ENCODE results near the gene MCF2L2. TPM values are rescaled to one million over a fixed set of nuclear protein-coding genes. Genes with fewer than 3 reads are reported as not detected.
"Not testable (repeated sequence)": the region's sequence is repeated elsewhere in the genome, so short reads cannot be mapped to it uniquely, and the experiment has no call there.

MCF2L2 gene
- total and polyA plus RNA-seq, 2 experiments from 2014 or later, result not detected

- in situ Hi-C loops (cut with MboI), result no loop called here
- 2% methylated on average over 6 of the region's 6 CpGs for WGBS, 2 experiments (ENCODE audit: low coverage in 1 of 2, low lambda C conversion rate in 2 of 2, missing lambda C conversion rate in 2 of 2)
- no peaks in the 10 kb centered on the region for H3K9me3 ChIP-seq (ENCODE audit: low read depth)
- TF ChIP-seq EZH2 (IDR thresholded peaks at IDR 0.05; ENCODE audit: insufficient read depth, poor library complexity, severe bottlenecking) (no peak), EZH2phosphoT487 (IDR thresholded peaks at IDR 0.05; ENCODE audit: insufficient read depth, low read depth) (no peak)
- H2AFZ ChIP-seq, result peak overlapping the region; percentile 74
- H3K36me3 ChIP-seq (ENCODE audit: low read depth), result no peaks in the 10 kb centered on the region
- H3K9ac ChIP-seq, result peak overlapping the region; percentile 9
- H3K27me3 ChIP-seq (replicated peaks; ENCODE audit: insufficient read depth), result peaks cover 28% of the 10 kb centered on the region; the same call in 1 of the 2 replicates
- peak overlapping the region; percentile 87 for H3K4me2 ChIP-seq (ENCODE audit: unreplicated experiment)
- H4K20me1 ChIP-seq (ENCODE audit: insufficient read depth), result no peaks in the 10 kb centered on the region
- H3K79me2 ChIP-seq (ENCODE audit: insufficient read depth), result no peaks in the 10 kb centered on the region
- DNase-seq, result no peak
- no peaks in the 10 kb centered on the region for H3K4me1 ChIP-seq (ENCODE audit: insufficient read depth)
- no peaks in the 10 kb centered on the region for H3F3A ChIP-seq (ENCODE audit: insufficient read depth)
- no peaks in the 10 kb centered on the region for H3K9me2 ChIP-seq (ENCODE audit: insufficient read depth)
- H3K27ac ChIP-seq, result no peak overlapping the region
- H3K4me3 ChIP-seq, result peak overlapping the region; percentile 67
These were observed 249.9 kb downstream of the MCF2L2 start for GRCh38 chr3:183178512-183178832.

- Histone ChIP-seq H3K9ac (no peak overlapping the region), H3K4me1 (ENCODE audit: insufficient read depth) (no peaks in the 10 kb centered on the region), H3K27ac (no peak overlapping the region), H3K36me3 (ENCODE audit: low read depth) (no peaks in the 10 kb centered on the region), H3K4me3 (no peak overlapping the region), H3K9me2 (ENCODE audit: insufficient read depth) (no peaks in the 10 kb centered on the region), H3K9me3 (ENCODE audit: low read depth) (no peaks in the 10 kb centered on the region), H3F3A (ENCODE audit: insufficient read depth) (no peaks in the 10 kb centered on the region), H2AFZ (no peak overlapping the region), H3K79me2 (ENCODE audit: insufficient read depth) (no peaks in the 10 kb centered on the region), H3K27me3 (replicated peaks; ENCODE audit: insufficient read depth) (peaks cover 20% of the 10 kb centered on the region; the same call in 1 of the 2 replicates), H3K4me2 (ENCODE audit: unreplicated experiment) (no peak overlapping the region), H4K20me1 (ENCODE audit: insufficient read depth) (no peaks in the 10 kb centered on the region)
- in situ Hi-C loops (cut with MboI), result no loop called here
- DNase-seq, result no peak
- 73 to 75% methylated on average over 5 of the region's 5 CpGs for WGBS, 2 experiments (ENCODE audit: low coverage in 1 of 2, low lambda C conversion rate in 2 of 2, missing lambda C conversion rate in 2 of 2)
- TF ChIP-seq EZH2 (IDR thresholded peaks at IDR 0.05; ENCODE audit: insufficient read depth, poor library complexity, severe bottlenecking) (no peak), EZH2phosphoT487 (IDR thresholded peaks at IDR 0.05; ENCODE audit: insufficient read depth, low read depth) (no peak)
These were observed 256.3 kb downstream of the MCF2L2 start for GRCh38 chr3:183172051-183172639.

GRCh38 chr3:183167975-183168374, 260.4 kb downstream of the MCF2L2 start:
- H3K27ac ChIP-seq; H3K36me3 ChIP-seq (ENCODE audit: low read depth); DNase-seq; in situ Hi-C loops (cut with MboI); H3K9me3 ChIP-seq (ENCODE audit: low read depth); H3K79me2 ChIP-seq (ENCODE audit: insufficient read depth); H3K9me2 ChIP-seq (ENCODE audit: insufficient read depth); H3F3A ChIP-seq (ENCODE audit: insufficient read depth); H3K9ac ChIP-seq; H4K20me1 ChIP-seq (ENCODE audit: insufficient read depth); H3K4me1 ChIP-seq (ENCODE audit: insufficient read depth); H3K4me2 ChIP-seq (ENCODE audit: unreplicated experiment); H3K4me3 ChIP-seq; H2AFZ ChIP-seq: not testable (repeated sequence)
- H3K27me3 ChIP-seq (replicated peaks; ENCODE audit: insufficient read depth), result peaks cover 15% of the 10 kb centered on the region
- 71 to 76% methylated on average over 1 of the region's 1 CpG for WGBS, 2 experiments (ENCODE audit: low coverage in 1 of 2, low lambda C conversion rate in 2 of 2, missing lambda C conversion rate in 2 of 2)

GRCh38 chr3:183163563-183163962, 264.9 kb downstream of the MCF2L2 start:
- in situ Hi-C loops (cut with MboI), result no loop called here
- no peak overlapping the region for H2AFZ ChIP-seq
- TF ChIP-seq EZH2 (IDR thresholded peaks at IDR 0.05; ENCODE audit: insufficient read depth, poor library complexity, severe bottlenecking) (no peak), EZH2phosphoT487 (IDR thresholded peaks at IDR 0.05; ENCODE audit: insufficient read depth, low read depth) (no peak)

More at GRCh38 chr3:183163563-183163962, 264.9 kb downstream of the MCF2L2 start:
- peaks cover 4% of the 10 kb centered on the region; the same call in 1 of the 2 replicates for H3K4me1 ChIP-seq (ENCODE audit: insufficient read depth)
- no peak overlapping the region for H3K9ac ChIP-seq
- no peaks in the 10 kb centered on the region for H3K9me2 ChIP-seq (ENCODE audit: insufficient read depth)
- no peak overlapping the region for H3K4me3 ChIP-seq
- no peak overlapping the region for H3K4me2 ChIP-seq (ENCODE audit: unreplicated experiment)
- peaks cover 30% of the 10 kb centered on the region for H3K27me3 ChIP-seq (replicated peaks; ENCODE audit: insufficient read depth)
- DNase-seq, result no peak
- no peaks in the 10 kb centered on the region for H4K20me1 ChIP-seq (ENCODE audit: insufficient read depth)
- no peaks in the 10 kb centered on the region for H3K9me3 ChIP-seq (ENCODE audit: low read depth)
- no peaks in the 10 kb centered on the region for H3K79me2 ChIP-seq (ENCODE audit: insufficient read depth)
- H3F3A ChIP-seq (ENCODE audit: insufficient read depth), result no peaks in the 10 kb centered on the region
- H3K27ac ChIP-seq, result no peak overlapping the region
- no peaks in the 10 kb centered on the region for H3K36me3 ChIP-seq (ENCODE audit: low read depth)
- 60 to 64% methylated on average over 25 of the region's 25 CpGs for WGBS, 2 experiments (ENCODE audit: low coverage in 1 of 2, low lambda C conversion rate in 2 of 2, missing lambda C conversion rate in 2 of 2)
